H1 (cell line): ENCODE measurements around the gene UBE2F.

Experiments used
- HDAC6 ChIP-seq: IDR thresholded peaks from one replicate; pipeline ENCODE4 v1.7.1; 2012; ENCODE audit warnings: low read depth, mild to moderate bottlenecking, inconsistent platforms, low read length, moderate library complexity
- JUND ChIP-seq: IDR thresholded peaks from 2 replicates; pipeline ENCODE4 v1.6.1; 2011; ENCODE audit warnings: mild to moderate bottlenecking, improper control_type of control experiment, low read length
- SUZ12 ChIP-seq: fragments of 200-600 bp; sonication (generic); IDR thresholded peaks from 2 replicates; pipeline ENCODE4 v1.6.1; 2012; ENCODE audit warnings: mild to moderate bottlenecking, inconsistent platforms, low read length, moderate library complexity, mixed read lengths

- TF ChIP-seq SUZ12 (no peak), JUND (no peak), HDAC6 (no peak)
These were observed 23.3 kb upstream of the UBE2F start for GRCh38 chr2:237943395-237944094.
